Measurements from ENCODE around the gene KRT4. TPM values are rescaled to one million over a fixed set of nuclear protein-coding genes. Genes with fewer than 3 reads are reported as not detected.

KRT4 gene
- total RNA-seq, 2 donors from 2014 or later, result not detected

DNA sequence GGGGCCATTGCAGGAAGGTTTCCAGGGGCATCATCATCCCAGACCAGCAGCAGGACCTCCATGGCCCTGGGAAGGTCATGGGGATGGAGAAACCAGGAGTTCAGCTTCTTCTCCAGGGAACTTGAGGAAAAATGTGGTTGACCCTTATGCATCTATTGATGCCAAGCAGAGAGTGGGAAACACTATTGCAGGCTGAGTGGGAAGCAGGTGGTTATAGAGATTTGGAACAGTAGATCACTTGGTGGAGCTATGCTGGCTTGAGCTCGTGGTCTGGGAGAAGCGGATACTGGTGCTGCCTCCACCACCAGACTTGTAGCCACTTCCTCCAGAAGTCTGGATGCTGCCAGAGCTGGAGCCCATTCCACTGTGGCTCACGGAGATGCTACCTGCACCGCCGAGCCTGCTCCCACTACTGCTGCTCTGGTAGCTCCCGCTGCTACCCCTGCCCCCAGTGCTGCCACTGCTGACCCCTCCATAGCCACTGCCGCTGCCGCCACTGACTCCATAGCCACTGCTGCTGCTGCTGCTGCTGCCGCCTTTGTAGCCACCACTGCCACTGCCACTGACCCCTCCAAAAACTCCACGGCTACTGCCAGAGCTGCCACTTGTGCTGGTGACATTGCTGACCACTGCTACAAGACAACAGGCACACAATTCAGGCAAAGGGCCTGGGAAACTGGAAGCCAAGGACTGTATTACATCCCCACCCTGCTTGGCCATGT is 45.3 kb downstream of the KRT4 start:
- no peaks in the 10 kb centered on the region for H3K36me3 ChIP-seq
- intact Hi-C loops (cut with DNase I), result no loop called here
- H3K27me3 ChIP-seq, result no peaks in the 10 kb centered on the region
- H3K4me3 ChIP-seq, result no peak overlapping the region
- H3K27ac ChIP-seq, result no peak overlapping the region
- no peak for DNase-seq
- no peak overlapping the region for H3K9ac ChIP-seq (ENCODE audit: low read depth in 2 of 2, low read length in 2 of 2)
- H3K4me1 ChIP-seq, result no peaks in the 10 kb centered on the region
- no peaks in the 10 kb centered on the region for H3K9me3 ChIP-seq
- TF ChIP-seq, protein P1, sequence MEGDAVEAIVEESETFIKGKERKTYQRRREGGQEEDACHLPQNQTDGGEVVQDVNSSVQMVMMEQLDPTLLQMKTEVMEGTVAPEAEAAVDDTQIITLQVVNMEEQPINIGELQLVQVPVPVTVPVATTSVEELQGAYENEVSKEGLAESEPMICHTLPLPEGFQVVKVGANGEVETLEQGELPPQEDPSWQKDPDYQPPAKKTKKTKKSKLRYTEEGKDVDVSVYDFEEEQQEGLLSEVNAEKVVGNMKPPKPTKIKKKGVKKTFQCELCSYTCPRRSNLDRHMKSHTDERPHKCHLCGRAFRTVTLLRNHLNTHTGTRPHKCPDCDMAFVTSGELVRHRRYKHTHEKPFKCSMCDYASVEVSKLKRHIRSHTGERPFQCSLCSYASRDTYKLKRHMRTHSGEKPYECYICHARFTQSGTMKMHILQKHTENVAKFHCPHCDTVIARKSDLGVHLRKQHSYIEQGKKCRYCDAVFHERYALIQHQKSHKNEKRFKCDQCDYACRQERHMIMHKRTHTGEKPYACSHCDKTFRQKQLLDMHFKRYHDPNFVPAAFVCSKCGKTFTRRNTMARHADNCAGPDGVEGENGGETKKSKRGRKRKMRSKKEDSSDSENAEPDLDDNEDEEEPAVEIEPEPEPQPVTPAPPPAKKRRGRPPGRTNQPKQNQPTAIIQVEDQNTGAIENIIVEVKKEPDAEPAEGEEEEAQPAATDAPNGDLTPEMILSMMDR (IDR thresholded peaks at IDR 0.05), result no peak

DNA sequence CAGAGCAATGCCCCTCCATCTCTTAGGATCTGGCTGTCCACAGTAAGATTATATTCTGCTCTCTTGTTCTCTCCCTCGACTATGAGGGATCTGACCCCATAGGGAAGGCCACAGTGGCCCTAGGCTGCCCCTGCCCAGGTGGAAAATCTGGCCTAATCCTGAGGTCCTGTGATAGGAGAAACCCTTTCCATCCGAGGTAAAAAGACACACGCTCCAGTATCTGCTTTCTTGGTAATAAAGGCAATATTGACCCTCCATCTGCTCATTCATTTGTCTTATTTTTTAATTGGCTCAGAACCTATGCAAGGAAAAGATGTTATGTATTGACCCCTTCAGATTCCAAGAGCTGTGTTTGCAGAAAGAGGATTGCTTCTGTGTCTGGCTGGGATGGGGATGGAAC is 46.5 kb downstream of the KRT4 start:
- DNase-seq, result no peak
- Histone ChIP-seq H3K27me3 (no peaks in the 10 kb centered on the region), H3K27ac (no peak overlapping the region), H3K9me3 (no peaks in the 10 kb centered on the region), H3K4me1 (no peaks in the 10 kb centered on the region), H3K36me3 (no peaks in the 10 kb centered on the region), H3K4me3 (no peak overlapping the region), H3K9ac (ENCODE audit: low read depth in 2 of 2, low read length in 2 of 2) (no peak overlapping the region)
- TF ChIP-seq, protein P1 (IDR thresholded peaks at IDR 0.05), result no peak
- intact Hi-C loops (cut with DNase I), result no loop called here

DNA sequence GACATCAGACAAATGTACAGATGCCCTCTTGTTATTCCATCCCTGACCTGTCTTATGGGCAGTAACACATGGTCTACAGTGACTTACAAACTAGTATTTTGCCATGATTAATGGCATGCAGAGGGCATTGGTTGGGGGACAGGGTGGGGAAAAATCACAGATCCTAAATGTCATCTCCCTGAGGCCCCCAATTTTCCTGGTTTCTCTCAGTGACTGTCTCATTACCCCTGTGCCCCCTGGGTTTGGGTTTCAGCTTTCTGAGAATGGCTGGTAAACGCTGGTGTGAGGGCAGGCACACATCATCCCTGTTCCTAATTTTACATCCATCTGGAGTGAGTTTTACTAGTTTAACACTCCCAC is 46.9 kb downstream of the KRT4 start:
- Histone ChIP-seq H3K4me3 (no peak overlapping the region), H3K9ac (ENCODE audit: low read depth in 2 of 2, low read length in 2 of 2) (no peak overlapping the region), H3K4me1 (no peaks in the 10 kb centered on the region), H3K27ac (no peak overlapping the region), H3K9me3 (no peaks in the 10 kb centered on the region), H3K27me3 (no peaks in the 10 kb centered on the region), H3K36me3 (no peaks in the 10 kb centered on the region)
- DNase-seq, result no peak
- intact Hi-C loops (cut with DNase I), result no loop called here
- TF ChIP-seq, protein P1 (IDR thresholded peaks at IDR 0.05), result no peak

DNA sequence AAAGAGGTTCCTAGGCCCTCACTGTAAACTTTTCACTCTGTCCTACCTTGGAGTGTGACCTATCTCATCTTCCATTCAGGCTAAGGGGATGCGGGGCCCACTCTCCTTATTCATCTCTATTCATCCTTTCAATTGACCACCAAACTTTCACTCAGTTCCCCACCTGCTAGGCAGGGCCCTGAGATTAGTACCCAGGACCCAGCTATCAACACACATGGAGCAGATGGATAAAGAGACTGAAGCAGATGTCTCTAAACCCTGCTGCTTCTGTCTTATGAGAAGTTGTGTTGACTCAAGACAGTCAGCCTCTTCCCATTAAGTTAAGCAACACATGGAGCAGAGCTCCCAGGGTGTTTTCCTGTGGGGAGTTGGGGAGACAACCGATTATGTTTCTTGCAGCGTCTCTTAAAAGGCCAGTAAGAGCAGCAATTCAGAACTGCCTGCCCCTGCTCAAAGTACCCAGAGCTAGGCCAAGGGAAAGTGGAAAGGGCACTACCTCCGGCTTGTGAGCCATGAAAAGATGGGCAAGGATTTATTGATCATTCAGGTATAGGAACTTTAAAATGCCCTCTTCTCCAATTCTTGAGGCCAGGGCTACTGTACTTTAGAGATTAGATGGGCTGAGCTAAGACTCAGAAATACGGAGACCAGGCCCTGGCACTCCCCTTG is 47.4 kb downstream of the KRT4 start:
- intact Hi-C loops (cut with DNase I), result no loop called here
- no peak overlapping the region for H3K4me3 ChIP-seq
- H3K27ac ChIP-seq, result no peak overlapping the region
- TF ChIP-seq, protein P1 (IDR thresholded peaks at IDR 0.05), result no peak
- H3K9ac ChIP-seq (ENCODE audit: low read depth in 2 of 2, low read length in 2 of 2), result no peak overlapping the region
- H3K9me3 ChIP-seq, result no peaks in the 10 kb centered on the region
- H3K27me3 ChIP-seq, result no peaks in the 10 kb centered on the region
- H3K4me1 ChIP-seq, result no peaks in the 10 kb centered on the region
- H3K36me3 ChIP-seq, result no peaks in the 10 kb centered on the region
- DNase-seq, result no peak

GRCh38 chr12:52765702-52766101 is 48.2 kb downstream of the KRT4 start:
- intact Hi-C loops (cut with DNase I), result no loop called here

More at GRCh38 chr12:52765702-52766101, 48.2 kb downstream of the KRT4 start:
- Histone ChIP-seq H3K4me1 (no peaks in the 10 kb centered on the region), H3K27me3 (no peaks in the 10 kb centered on the region), H3K4me3 (no peak overlapping the region), H3K36me3 (no peaks in the 10 kb centered on the region), H3K9ac (ENCODE audit: low read depth in 2 of 2, low read length in 2 of 2) (no peak overlapping the region), H3K9me3 (no peaks in the 10 kb centered on the region), H3K27ac (no peak overlapping the region)
- no peak for DNase-seq
- TF ChIP-seq, protein P1 (IDR thresholded peaks at IDR 0.05), result no peak

All from colonic mucosa (tissue), 4 donors.